Measurements from ENCODE around the gene TMEM123.

Gene TMEM123

DNA sequence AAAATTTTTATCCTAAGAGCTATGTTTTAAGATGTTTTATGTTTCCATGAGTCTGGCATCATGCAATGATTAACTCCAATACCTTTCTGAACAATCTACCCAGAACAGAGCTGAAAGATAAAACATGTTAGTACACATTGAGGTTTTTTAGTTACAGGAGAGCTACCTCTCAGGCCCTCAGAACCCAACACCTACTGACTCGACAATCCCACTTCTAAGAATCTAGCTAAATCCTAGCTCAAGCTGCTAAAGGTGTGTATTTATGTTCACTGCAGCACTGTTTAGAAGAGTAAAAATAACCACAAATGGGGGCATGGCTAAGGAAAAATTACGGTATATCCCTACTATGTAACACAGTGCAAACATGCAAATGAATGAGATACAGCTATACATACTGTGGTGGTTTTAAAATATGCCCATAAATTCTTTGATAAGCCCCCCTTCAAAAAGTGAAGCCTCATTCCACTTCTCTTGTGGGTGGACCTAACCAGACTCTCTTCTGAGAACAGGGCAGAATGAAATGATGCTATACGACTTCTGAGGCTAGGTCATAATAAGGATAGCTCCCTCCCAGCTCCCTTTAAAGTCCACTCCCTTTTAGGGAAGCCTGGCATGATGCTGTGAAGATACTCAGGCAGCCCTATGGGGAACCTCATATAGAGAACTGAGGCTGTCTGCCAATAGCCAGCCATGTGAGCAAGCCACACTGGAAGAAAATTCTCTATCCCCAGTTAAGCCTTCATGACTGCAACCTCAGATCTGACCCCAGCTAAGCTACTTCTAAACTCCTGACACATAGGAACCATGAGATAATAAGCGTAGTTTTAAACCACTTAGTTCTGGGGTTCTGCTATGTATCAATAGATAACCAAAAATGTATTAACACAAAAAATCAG lies 29.5 kb downstream of the TMEM123 start:
- DNase-seq (ENCODE audit: low spot score), result no peak

- peak; percentile 30 for DNase-seq (ENCODE audit: low spot score)
Observed at GRCh38 chr11:102421261-102421660, 31.3 kb downstream of the TMEM123 start.

DNA sequence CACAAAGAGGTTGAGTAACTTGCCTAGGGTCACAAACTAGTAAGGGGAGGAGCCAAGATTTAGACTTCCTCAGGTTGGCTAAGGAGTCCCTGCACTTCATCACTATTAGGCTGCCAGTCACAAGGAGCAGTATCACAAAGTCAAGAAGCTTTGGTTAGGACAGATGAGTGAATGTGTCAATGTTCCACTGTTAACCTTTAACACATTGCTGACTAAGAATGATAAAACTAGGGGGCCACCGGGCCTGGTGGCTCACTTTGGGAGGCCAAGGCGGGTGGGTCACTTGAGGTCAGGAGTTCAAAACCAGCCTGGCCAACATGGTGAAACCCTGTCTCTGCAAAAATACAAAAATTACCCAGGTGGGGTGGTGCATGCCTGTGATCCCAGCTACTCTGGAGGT lies 32.0 kb downstream of the TMEM123 start:
- peak; percentile 50 for DNase-seq (ENCODE audit: low spot score)

GRCh38 chr11:102419181-102419580 lies 33.4 kb downstream of the TMEM123 start:
- no peak for DNase-seq (ENCODE audit: low spot score)

- DNase-seq (ENCODE audit: low spot score), result no peak
Observed at GRCh38 chr11:102416976-102417375, 35.6 kb downstream of the TMEM123 start.

DNA sequence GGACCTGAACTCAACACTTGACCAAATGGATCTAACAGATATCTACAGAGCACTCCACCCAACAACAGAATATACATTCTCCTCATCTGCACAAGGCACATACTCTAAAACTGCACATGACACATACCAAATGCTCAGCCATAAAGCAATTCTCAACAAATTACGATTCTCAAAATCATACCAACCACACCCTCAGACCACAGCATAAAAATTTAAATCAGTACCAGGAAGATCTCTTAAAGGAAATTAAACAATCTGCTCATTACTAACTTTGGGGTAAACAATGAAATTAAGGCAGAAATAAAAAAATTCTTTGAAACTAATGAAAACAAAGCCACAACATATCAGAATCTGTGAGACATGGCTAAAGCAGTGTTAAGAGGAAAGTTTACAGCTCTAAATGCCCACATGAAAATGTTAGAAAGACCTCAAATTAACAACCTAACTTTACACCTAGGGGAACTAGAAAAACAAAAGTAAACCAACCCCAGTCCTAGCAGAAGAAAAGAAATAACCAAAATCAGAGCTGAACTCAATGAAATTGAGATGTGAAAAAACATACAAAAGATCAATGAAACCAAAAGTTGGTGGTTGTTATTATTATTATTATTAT lies 37.2 kb downstream of the TMEM123 start:
- no peak for DNase-seq (ENCODE audit: low spot score)

- no peak for DNase-seq (ENCODE audit: low spot score)
Observed at GRCh38 chr11:102414559-102414958, 38.0 kb downstream of the TMEM123 start.

GRCh38 chr11:102413497-102413896 lies 39.1 kb downstream of the TMEM123 start:
- DNase-seq (ENCODE audit: low spot score), result no peak

DNA sequence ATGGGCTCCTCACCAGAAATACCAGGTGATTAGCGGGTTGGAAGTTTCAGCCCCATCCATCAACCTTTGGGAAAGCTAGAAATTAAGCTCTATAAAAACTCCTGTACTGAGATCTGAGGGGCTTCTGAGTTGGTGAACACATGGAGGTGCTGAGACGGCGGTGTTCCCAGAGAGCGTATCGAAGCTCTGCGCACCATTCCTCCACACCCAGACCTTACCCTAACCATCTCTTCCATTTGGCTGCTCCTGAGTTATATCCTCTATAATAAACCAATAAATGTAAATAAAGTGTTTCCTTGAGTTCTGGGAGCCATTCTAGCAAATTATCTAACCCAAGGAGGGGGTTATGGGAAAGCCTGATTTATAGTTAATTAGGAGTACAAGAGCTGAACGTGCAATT lies 41.4 kb downstream of the TMEM123 start:
- DNase-seq (ENCODE audit: low spot score), result no peak

GRCh38 chr11:102410382-102410784 lies 42.2 kb downstream of the TMEM123 start:
- DNase-seq (ENCODE audit: low spot score), result no peak

GRCh38 chr11:102408339-102408738 lies 44.2 kb downstream of the TMEM123 start:
- DNase-seq (ENCODE audit: low spot score), result no peak

- DNase-seq (ENCODE audit: low spot score), result no peak
Observed at GRCh38 chr11:102407901-102408300, 44.7 kb downstream of the TMEM123 start.

- DNase-seq (ENCODE audit: low spot score), result no peak
Observed at GRCh38 chr11:102406099-102406498, 46.5 kb downstream of the TMEM123 start.

DNA sequence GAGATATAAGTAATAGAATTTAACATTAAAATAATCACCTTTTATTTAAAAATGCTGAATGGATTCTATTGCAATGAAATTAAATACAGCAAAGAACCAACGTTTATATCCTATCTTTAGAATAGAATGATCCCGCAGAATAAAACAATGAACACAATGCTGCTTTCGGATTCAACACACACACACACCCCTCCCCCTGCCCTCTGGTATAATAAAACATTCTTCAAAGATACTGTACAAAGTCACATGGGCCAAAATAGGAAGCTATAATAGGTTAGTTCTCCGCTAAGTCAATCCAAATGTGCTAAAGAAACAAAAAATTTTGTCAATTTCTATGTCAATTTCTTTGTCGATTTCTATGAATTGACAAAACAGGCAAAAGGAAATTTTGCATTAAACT lies 47.1 kb downstream of the TMEM123 start:
- DNase-seq (ENCODE audit: low spot score), result no peak

DNA sequence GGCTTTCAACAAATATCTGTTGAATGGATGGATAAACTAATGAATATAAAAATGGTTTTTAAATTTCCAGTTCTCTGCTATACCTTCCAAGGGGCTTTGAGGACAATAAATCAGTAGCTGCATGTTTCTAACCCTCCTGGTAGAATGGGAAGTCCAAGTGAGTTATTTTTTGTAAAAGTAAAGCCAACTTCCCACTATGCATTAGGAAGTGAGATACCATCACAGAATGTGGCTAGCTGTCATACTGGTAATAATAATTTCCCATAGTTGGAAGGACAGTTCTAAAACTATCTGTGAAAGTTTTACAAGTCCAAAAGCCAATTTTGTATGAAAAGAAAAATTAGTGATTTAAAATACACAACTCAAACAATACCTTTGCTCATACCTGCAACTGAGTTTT lies 50.0 kb downstream of the TMEM123 start:
- no peak for DNase-seq (ENCODE audit: low spot score)

DNA sequence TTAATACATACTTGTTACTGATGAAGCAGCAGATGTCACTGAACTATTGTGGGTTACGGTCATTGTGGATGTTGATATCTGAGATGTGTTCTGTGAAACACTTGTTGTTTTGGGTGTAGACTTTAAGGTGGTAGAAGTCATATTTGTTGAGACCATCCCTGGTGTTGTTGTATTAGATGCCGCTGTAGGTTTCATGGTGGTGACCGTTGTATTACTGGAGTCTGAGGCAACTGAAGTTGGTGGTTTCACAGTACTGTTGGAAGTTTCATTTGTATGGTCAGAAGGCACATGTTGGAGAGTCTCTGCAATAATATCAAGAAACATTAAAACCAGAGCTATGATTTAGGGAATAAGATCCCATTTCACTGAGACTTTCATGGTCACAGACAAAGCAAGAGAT lies 50.7 kb downstream of the TMEM123 start:
- no peak for DNase-seq (ENCODE audit: low spot score)

DNA sequence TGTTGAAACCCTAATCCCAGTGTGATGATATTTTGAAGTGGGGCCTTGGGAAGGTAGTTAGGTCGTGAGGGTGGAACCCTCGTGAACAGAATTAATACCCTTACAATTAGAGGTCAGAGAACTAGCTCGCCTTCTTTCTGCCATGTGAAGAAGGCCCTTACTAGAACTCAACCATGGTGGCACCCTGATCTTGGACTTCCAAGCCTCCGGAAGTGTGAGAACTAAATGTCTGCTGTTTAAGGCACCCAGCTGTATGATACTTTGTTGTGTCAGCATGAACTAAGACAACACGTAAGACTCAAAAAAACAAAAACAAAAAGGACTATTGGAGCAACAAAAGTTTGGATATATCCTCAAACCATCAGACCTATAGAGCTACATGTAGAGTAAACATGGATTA lies 52.0 kb downstream of the TMEM123 start:
- DNase-seq (ENCODE audit: low spot score), result no peak

DNA sequence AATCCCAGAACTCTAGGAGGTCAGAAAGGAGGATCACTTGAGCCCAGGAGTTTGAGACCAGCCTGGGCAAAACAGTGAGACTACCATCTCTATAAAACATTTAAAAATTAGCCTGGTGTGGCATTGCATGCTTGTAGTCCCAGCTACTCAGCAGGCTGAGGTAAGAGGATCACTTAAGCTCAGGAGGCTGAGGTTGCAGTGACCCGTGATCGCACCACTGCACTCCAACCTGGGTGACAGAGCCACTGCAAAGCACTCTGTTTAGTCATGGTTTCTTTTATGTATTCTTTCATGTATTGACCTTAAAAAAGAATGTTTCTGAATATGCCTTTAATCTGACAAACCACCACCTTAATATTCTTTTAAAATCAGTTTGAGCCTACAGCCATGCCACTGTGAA lies 53.4 kb downstream of the TMEM123 start:
- peak; percentile 62 for DNase-seq (ENCODE audit: low spot score)

- DNase-seq (ENCODE audit: low spot score), result no peak
Observed at GRCh38 chr11:102398297-102398696, 54.3 kb downstream of the TMEM123 start.

DNA sequence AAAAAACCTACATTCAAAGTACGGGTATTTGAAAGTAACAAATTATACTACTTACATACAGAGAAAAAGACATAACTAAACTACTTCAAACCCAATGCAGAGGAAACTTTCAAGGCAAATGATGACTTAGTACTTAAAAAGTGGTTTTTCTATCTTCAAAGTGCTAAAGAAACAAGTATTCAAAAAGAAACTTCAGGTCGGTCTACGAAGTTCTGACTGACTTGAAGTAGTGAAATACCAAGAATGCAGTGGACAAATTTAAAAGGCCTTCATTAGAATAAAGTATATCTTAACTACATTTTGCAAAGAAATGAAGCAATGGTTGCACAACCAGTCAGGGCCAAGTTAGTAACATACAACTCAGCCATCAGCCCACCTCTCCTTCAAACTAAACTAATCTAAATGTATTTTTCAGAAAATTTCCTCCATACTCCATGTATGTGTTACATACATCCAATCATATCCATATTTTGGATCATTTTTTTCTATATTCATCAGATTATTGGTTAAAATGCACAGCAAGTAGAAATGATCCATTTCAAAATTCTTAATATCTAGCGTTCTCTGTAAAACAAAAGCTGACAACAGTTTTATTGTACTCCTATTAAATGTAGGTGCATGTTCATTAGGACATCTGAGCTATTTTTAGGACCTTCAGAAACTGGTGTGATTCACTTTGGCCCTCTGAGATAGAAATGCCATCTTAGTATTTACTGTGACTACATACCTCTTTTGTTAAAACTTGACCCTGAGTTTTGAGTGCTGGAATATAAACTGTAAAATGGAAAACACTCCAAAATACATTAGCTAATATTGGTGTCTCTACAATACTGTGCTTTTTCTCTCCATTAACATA lies 55.6 kb downstream of the TMEM123 start:
- DNase-seq (ENCODE audit: low spot score), result no peak

- no peak for DNase-seq (ENCODE audit: low spot score)
Observed at GRCh38 chr11:102395720-102396393, 56.7 kb downstream of the TMEM123 start.

- no peak for DNase-seq (ENCODE audit: low spot score)
Observed at GRCh38 chr11:102393272-102393730, 59.3 kb downstream of the TMEM123 start.

Data from kidney tubule cell (primary cell).